A549 (cell line): Measurements from ENCODE around the gene GGNBP2. TPM values are rescaled to one million over a fixed set of nuclear protein-coding genes. Genes with fewer than 3 reads are reported as not detected.

Experiments used
- ATAC-seq, 2 experiments: fragments of 200-7000 bp in 1 of 2; fragments of >200 bp in 1 of 2; cut with Nextera tagmentation in 1 of 2; cut with Tn5 transposase in 1 of 2; 3 replicates each; pipeline versions ENCODE4 v1.8.0 to v1.9.1; 2018 to 2020; ENCODE audit warnings: mild to moderate bottlenecking in 1 of 2, moderate library complexity in 1 of 2
- CTCF ChIA-PET: fragments of 300-600 bp; sonication (Branson Sonifier 250); formaldehyde crosslinking; extraction: SDS; loops from one replicate; lab custom pipeline; 2021; ENCODE audit warnings: antibody characterized with exemption, inconsistent platforms; lab: Yijun Ruan, JAX
- POLR2A ChIA-PET: fragments of 350-600 bp; formaldehyde crosslinking; extraction: SDS; loops from one replicate; lab custom pipeline; 2021; ENCODE audit warnings: antibody characterized with exemption, inconsistent platforms; lab: Yijun Ruan, JAX
- DNase-seq, 2 experiments: peaks; one replicate each; pipeline versions ENCODE4 v3.0.0 to v3.0.0-alpha.2; 2011 to 2016; ENCODE audit warnings: low read depth in 1 of 2, low spot score in 1 of 2
- FAIRE-seq: peaks from 2 replicates; lab custom pipeline; 2011; peaks lifted over from hg19 to GRCh38; lab: Jason Lieb, UNC
- H3K27ac ChIP-seq, 2 experiments: fragments of >200 bp; sonication (Bioruptor Twin); formaldehyde crosslinking; 3 replicates each; pipeline ENCODE4 v1.5.1; 2016 to 2017
- H3K4me1 ChIP-seq: fragments of >200 bp; sonication (Bioruptor Twin); formaldehyde crosslinking; 3 replicates; pipeline ENCODE4 v1.6.1; 2016
- H3K4me2 ChIP-seq: fragments of >200 bp; sonication (Bioruptor Twin); formaldehyde crosslinking; 3 replicates; pipeline ENCODE4 v1.6.1; 2016
- H3K4me3 ChIP-seq: fragments of >200 bp; sonication (Bioruptor Twin); formaldehyde crosslinking; 3 replicates; pipeline ENCODE4 v1.5.1; 2016
- H3K9me3 ChIP-seq: fragments of >200 bp; sonication (Bioruptor Twin); formaldehyde crosslinking; 3 replicates; pipeline ENCODE4 v1.6.1; 2016
- BHLHE40 ChIP-seq: IDR thresholded peaks from 2 replicates; pipeline ENCODE4 v1.6.1; 2012; ENCODE audit warnings: low read depth, low read length, inconsistent platforms
- CBX8 ChIP-seq: fragments of 200-600 bp; sonication (generic); IDR thresholded peaks from 2 replicates; pipeline ENCODE4 v1.6.1; 2016
- CHD4 ChIP-seq: fragments of 200-600 bp; sonication (generic); IDR thresholded peaks from 2 replicates; pipeline ENCODE4 v1.6.1; 2016; ENCODE audit warnings: antibody characterized with exemption, mild to moderate bottlenecking, borderline replicate concordance
- EHF ChIP-seq: fragments of 250-450 bp; sonication (Bioruptor Pico); IDR thresholded peaks from 2 replicates; pipeline ENCODE4 v1.5.0; 2020; ENCODE audit warnings: mild to moderate bottlenecking
- EP300 ChIP-seq, 2 experiments: fragments of >200 bp; sonication (Bioruptor Twin); formaldehyde crosslinking; IDR thresholded peaks; 2 replicates in 1 of 2; 3 replicates in 1 of 2; pipeline ENCODE4 v1.6.1; 2016 to 2017
- ESRRA ChIP-seq: fragments of 150-350 bp; IDR thresholded peaks from 2 replicates; pipeline ENCODE4 v1.6.1; 2014; ENCODE audit warnings: mild to moderate bottlenecking, low read length, borderline replicate concordance
- FOXS1 ChIP-seq: fragments of 250-450 bp; sonication (Bioruptor Pico); IDR thresholded peaks from 2 replicates; pipeline ENCODE4 v1.5.0; 2020; ENCODE audit warnings: mild to moderate bottlenecking, moderate library complexity
- GATA3 ChIP-seq: IDR thresholded peaks from 2 replicates; pipeline ENCODE4 v1.6.1; 2012; ENCODE audit warnings: borderline replicate concordance
- JUNB ChIP-seq: fragments of >200 bp; sonication (Bioruptor Twin); formaldehyde crosslinking; IDR thresholded peaks from 2 replicates; pipeline ENCODE4 v1.6.1; 2016
- MAFK ChIP-seq: fragments of 450-650 bp; IDR thresholded peaks from 2 replicates; pipeline ENCODE4 v1.6.1; 2014; ENCODE audit not compliant: partially characterized antibody
- MAZ ChIP-seq: fragments of 150-350 bp; IDR thresholded peaks from 2 replicates; pipeline ENCODE4 v1.6.1; 2014; ENCODE audit warnings: antibody characterized with exemption, low read depth, low read length, borderline replicate concordance
- MYC ChIP-seq: IDR thresholded peaks from 2 replicates; pipeline ENCODE4 v1.6.1; 2012; ENCODE audit warnings: mild to moderate bottlenecking, inconsistent platforms, low read length, improper control_type of control experiment, borderline replicate concordance
- NFE2L2 ChIP-seq: fragments of 150-350 bp; conservative IDR thresholded peaks from 2 replicates; pipeline ENCODE4 v1.6.1; 2014; ENCODE audit warnings: low read length
- PHF8 ChIP-seq: fragments of 200-600 bp; sonication (generic); IDR thresholded peaks from 2 replicates; pipeline ENCODE4 v1.6.1; 2016; ENCODE audit warnings: low read depth, mild to moderate bottlenecking, antibody characterized with exemption, moderate library complexity, borderline replicate concordance
- POLR2A ChIP-seq: IDR thresholded peaks from 2 replicates; pipeline ENCODE4 v1.6.1; 2012; ENCODE audit warnings: mild to moderate bottlenecking, low read length
- POLR2AphosphoS2 ChIP-seq: conservative IDR thresholded peaks from 2 replicates; pipeline ENCODE4 v1.6.1; 2012; ENCODE audit warnings: low read length, improper control_type of control experiment, inconsistent platforms
- TFCP2L1 ChIP-seq: fragments of 250-450 bp; sonication (Bioruptor Pico); IDR thresholded peaks from 2 replicates; pipeline ENCODE4 v1.5.0; 2021; ENCODE audit warnings: mild to moderate bottlenecking
- ZC3H11A ChIP-seq: fragments of 450-650 bp; IDR thresholded peaks from 2 replicates; pipeline ENCODE4 v1.6.1; 2014; ENCODE audit warnings: antibody characterized with exemption, mild to moderate bottlenecking
- ZNF302 ChIP-seq: fragments of 250-450 bp; sonication (Bioruptor Pico); IDR thresholded peaks from 2 replicates; pipeline ENCODE4 v1.9.0; 2021; ENCODE audit warnings: inconsistent platforms, mild to moderate bottlenecking, moderate library complexity
- WGBS: methylation state at CpG from one replicate; pipeline ENCODE4 v1.1.6; 2017; ENCODE audit errors: missing lambda C conversion rate; 5-methylcytosine and 5-hydroxymethylcytosine counted together
- polyA plus RNA-seq, 4 experiments: library from polyadenylated mRNA; depleted of rRNA in 3 of 4; stranded (reverse); fragments of >200 nt; fragmentation: RNase III in 1 of 4; extraction: RNeasy Plus Mini Kit Qiagen cat#74134 plus additional on column Dnase treatment in 1 of 4; gene quantifications; 2 replicates in 3 of 4; 3 replicates in 1 of 4; pipeline ENCODE4 v1.2.3, GENCODE V29; 2011 to 2017
- TF ChIP-seq, protein P1 (sequence below): fragments of 450-650 bp; IDR thresholded peaks from 2 replicates; pipeline ENCODE4 v1.6.1; 2014; ENCODE audit warnings: antibody characterized with exemption
- TF ChIP-seq, protein P2 (sequence below): fragments of 250-450 bp; sonication (Bioruptor Pico); IDR thresholded peaks from 2 replicates; pipeline ENCODE4 v1.5.0; 2021; ENCODE audit warnings: mild to moderate bottlenecking, moderate library complexity, borderline replicate concordance
- TF ChIP-seq, protein P3 (sequence below): IDR thresholded peaks from 2 replicates; pipeline ENCODE4 v1.6.1; 2012
- TF ChIP-seq, protein P4 (sequence below): IDR thresholded peaks from 2 replicates; pipeline ENCODE4 v1.6.1; 2012

GGNBP2 gene
- polyA plus RNA-seq, 2 of the 4 experiments (the other 2 are of a cell fraction), result 83.7 to 144 TPM

DNA sequence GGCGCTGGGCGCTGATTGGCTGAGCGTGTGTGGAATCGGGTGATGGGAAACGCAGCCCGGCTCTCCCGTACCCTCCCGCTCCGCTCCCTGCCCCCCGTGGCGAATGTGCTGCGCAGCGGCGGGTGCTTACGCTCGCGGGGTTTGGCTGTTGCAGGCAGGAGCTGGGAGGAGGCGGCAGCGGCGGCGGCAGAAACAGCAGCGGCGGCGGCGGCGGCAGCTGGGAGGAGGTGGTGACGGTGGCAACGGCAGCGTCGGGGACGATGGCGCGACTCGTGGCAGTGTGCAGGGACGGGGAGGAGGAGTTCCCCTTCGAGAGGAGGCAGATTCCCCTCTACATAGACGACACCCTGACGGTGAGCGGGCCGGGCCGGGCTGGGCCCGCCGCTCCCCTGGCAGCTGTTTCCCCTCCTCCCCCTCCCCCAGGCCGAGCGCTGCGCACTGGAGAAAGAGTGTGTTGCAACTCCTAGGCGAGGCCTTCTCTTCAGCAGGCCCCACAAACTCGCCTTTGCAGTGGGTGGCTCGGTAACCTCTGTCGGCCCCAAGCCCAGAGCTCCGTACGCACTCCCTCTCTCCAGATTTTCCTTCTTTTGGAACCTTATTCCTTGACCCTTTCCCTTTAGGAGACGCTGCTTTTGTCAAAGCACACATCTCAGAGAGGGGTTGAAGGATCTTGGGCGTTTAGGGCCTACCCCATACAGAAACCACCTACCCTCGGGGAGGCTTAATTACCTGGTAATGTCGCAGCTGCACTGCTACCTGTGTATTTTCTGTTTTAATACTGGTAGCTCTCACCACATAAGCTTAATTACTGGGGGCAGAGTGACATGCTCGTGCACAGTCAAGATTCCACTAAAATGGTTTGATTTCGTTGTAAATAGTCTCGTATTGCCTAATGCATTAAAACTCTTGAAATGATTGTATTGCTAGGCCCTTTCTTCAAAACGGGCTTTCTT, 1.0 kb downstream of the GGNBP2 start (continued):
- no peak for TF ChIP-seq CHD4
- TF ChIP-seq TFCP2L1 (CRISPR knock-in tag), result peak; percentile 76; the same call in 1 of the 2 replicates

DNA sequence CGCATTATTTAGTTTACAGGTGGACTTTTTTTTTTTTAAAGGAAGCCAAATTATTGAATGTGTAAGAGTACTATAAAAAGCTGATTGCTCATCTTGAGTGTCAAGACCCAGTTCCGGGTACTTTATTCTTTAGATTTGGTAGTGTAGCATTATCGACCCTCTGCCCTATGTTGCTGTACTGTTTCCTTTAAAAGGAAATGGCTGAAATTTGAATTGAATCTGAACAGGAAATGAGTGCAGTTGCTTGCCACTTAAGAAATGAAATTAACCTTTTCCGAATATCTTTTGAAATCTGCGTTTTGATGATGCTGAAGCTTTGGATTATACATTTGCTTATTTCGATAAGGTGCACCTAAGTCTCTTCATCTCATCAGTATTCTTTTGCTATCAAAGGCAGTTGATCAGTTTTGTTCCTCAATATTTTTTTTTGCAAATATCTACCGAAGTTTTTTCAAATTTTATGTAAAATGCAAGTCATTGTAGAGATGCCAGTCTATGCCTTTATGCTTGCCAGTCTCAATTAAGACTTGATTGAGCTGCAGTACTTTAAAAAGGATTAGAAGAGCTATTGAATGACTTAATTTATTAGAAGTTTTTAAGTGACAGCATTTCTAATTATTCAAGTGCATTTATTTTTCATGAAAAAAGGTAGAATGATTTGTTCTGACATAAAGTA, 1.8 kb downstream of the GGNBP2 start:
- DNase-seq (no peak), ATAC-seq (no peak), FAIRE-seq (no peak)
- H3K9me3 ChIP-seq, result no peaks in the 10 kb centered on the region
- peak overlapping the region; percentile 81 for H3K4me3 ChIP-seq
- ChIA-PET CTCF (interaction anchor here (0.8 to 1.8 kb wide), 7 partner anchors 10 to 577 kb away, joined by 3 to 7 read pairs (median 3); partner anchors contain the start of genes MRM1 and MYO19), POLR2A (interaction anchor here (0.6 to 4.0 kb wide), 4 partner anchors 8 to 737 kb away, joined by 3 to 81 read pairs (median 4); partner anchors contain the start of genes MYO19, PIGW and TAF15)
- peak overlapping the region; percentile 92 for H3K4me2 ChIP-seq
- TF ChIP-seq PHF8, result no peak
- peak; percentile 53 for TF ChIP-seq MAFK
- TF ChIP-seq FOXS1, result no peak
- no peak for TF ChIP-seq POLR2AphosphoS2
- peak; percentile 83 for TF ChIP-seq NFE2L2
- TF ChIP-seq GATA3, result no peak
- no peak for TF ChIP-seq JUNB
- 3% methylated on average over 7 of the region's 7 CpGs for WGBS
- peaks cover 28% of the 10 kb centered on the region for H3K4me1 ChIP-seq
- peak overlapping the region; percentile 96 to 97 for H3K27ac ChIP-seq

DNA sequence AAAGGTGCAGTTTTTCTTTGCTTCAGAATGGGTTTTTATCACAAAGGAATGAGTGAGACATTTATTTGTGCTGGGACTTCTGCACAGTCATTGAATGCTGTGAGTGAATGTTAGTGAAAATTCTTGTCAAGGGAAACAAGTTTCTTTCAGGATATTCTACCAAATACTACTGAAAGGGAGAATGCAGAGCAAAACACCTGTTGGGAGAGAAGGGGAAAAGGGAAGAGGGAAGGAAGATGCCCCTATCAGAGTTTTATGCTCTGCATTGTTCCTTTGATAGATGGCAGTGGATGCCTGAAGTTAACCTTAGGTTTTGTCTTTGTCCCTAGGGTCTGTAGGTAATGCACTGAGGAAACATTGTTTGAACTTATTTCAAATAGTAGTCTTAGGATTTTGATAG, 3.1 kb downstream of the GGNBP2 start:
- Histone ChIP-seq H3K4me3 (peak overlapping the region; percentile 81), H3K9me3 (no peaks in the 10 kb centered on the region), H3K4me2 (peak overlapping the region; percentile 92)
- FAIRE-seq, result no peak
- TF ChIP-seq CBX8, result no peak
- TF ChIP-seq TFCP2L1 (CRISPR knock-in tag), result no peak
- TF ChIP-seq POLR2A, result no peak
- TF ChIP-seq, protein P1, sequence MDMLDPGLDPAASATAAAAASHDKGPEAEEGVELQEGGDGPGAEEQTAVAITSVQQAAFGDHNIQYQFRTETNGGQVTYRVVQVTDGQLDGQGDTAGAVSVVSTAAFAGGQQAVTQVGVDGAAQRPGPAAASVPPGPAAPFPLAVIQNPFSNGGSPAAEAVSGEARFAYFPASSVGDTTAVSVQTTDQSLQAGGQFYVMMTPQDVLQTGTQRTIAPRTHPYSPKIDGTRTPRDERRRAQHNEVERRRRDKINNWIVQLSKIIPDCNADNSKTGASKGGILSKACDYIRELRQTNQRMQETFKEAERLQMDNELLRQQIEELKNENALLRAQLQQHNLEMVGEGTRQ, result no peak
- TF ChIP-seq JUNB, result no peak
- TF ChIP-seq ZNF302 (CRISPR knock-in tag), result no peak
- no peak for TF ChIP-seq BHLHE40
- TF ChIP-seq, protein P2, sequence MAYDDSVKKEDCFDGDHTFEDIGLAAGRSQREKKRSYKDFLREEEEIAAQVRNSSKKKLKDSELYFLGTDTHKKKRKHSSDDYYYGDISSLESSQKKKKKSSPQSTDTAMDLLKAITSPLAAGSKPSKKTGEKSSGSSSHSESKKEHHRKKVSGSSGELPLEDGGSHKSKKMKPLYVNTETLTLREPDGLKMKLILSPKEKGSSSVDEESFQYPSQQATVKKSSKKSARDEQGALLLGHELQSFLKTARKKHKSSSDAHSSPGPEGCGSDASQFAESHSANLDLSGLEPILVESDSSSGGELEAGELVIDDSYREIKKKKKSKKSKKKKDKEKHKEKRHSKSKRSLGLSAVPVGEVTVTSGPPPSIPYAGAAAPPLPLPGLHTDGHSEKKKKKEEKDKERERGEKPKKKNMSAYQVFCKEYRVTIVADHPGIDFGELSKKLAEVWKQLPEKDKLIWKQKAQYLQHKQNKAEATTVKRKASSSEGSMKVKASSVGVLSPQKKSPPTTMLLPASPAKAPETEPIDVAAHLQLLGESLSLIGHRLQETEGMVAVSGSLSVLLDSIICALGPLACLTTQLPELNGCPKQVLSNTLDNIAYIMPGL, result no peak
- TF ChIP-seq MYC, result no peak
- no peak for TF ChIP-seq EHF
- no peak for TF ChIP-seq EP300 (IDR thresholded peaks at IDR 0.05)
- TF ChIP-seq MAZ, result no peak
- TF ChIP-seq PHF8, result no peak
- TF ChIP-seq ZC3H11A, result no peak
- TF ChIP-seq, protein P3, sequence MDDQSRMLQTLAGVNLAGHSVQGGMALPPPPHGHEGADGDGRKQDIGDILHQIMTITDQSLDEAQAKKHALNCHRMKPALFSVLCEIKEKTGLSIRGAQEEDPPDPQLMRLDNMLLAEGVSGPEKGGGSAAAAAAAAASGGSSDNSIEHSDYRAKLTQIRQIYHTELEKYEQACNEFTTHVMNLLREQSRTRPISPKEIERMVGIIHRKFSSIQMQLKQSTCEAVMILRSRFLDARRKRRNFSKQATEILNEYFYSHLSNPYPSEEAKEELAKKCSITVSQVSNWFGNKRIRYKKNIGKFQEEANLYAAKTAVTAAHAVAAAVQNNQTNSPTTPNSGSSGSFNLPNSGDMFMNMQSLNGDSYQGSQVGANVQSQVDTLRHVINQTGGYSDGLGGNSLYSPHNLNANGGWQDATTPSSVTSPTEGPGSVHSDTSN, result no peak
- no peak for TF ChIP-seq ESRRA
- no peak for TF ChIP-seq GATA3
- TF ChIP-seq, protein P4, sequence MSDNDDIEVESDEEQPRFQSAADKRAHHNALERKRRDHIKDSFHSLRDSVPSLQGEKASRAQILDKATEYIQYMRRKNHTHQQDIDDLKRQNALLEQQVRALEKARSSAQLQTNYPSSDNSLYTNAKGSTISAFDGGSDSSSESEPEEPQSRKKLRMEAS, result no peak
- no peak for TF ChIP-seq MAFK
- TF ChIP-seq, all 56 proteins: peak for 0
- ChIA-PET POLR2A (interaction anchor here (0.6 kb wide), 1 partner anchor 342 kb away, joined by 3 read pairs; no protein-coding TSS in a partner anchor), CTCF (interaction anchor here (1.2 kb wide), 1 partner anchor 13 kb away, joined by 4 read pairs; the partner anchor contains the start of genes MYO19 and PIGW)
- peak overlapping the region; percentile 6 to 34; a peak in 1 of 6 replicates for H3K27ac ChIP-seq
- H3K4me1 ChIP-seq, result peaks cover 30% of the 10 kb centered on the region
- ATAC-seq, result no peak
- no peak for DNase-seq
